Measurements from ENCODE around the gene SIL1.

SIL1 gene

GRCh38 chr5:138972836-138973235 is 225.3 kb downstream of the SIL1 start:
- DNase-seq, result no peak

- DNase-seq, result no peak
Measured at GRCh38 chr5:138972230-138972629, 225.9 kb downstream of the SIL1 start.

GRCh38 chr5:138969323-138970002 is 228.7 kb downstream of the SIL1 start:
- DNase-seq, result no peak

GRCh38 chr5:138968601-138969000 is 229.6 kb downstream of the SIL1 start:
- no peak for DNase-seq

- no peak for DNase-seq
Measured at GRCh38 chr5:138967791-138968448, 230.2 kb downstream of the SIL1 start.

- DNase-seq, result no peak
Measured at GRCh38 chr5:138966236-138966985, 231.8 kb downstream of the SIL1 start.

GRCh38 chr5:138965626-138966025 is 232.5 kb downstream of the SIL1 start:
- DNase-seq, result no peak

GRCh38 chr5:138964647-138965201 is 233.4 kb downstream of the SIL1 start:
- DNase-seq, result no peak

GRCh38 chr5:138963763-138964371 is 234.3 kb downstream of the SIL1 start:
- no peak for DNase-seq

GRCh38 chr5:138962614-138963370 is 235.4 kb downstream of the SIL1 start:
- DNase-seq, result no peak

- no peak for DNase-seq
Measured at GRCh38 chr5:138961729-138962128, 236.4 kb downstream of the SIL1 start.

- DNase-seq, result no peak
Measured at GRCh38 chr5:138961221-138961620, 236.9 kb downstream of the SIL1 start.

- DNase-seq, result no peak
Measured at GRCh38 chr5:138960145-138960692, 237.9 kb downstream of the SIL1 start.

- DNase-seq, result no peak
Measured at GRCh38 chr5:138956801-138957200, 241.4 kb downstream of the SIL1 start.

- no peak for DNase-seq
Measured at GRCh38 chr5:138955671-138956295, 242.4 kb downstream of the SIL1 start.

GRCh38 chr5:138955013-138955660 is 243.0 kb downstream of the SIL1 start:
- DNase-seq, result no peak

GRCh38 chr5:138954257-138955012 is 243.7 kb downstream of the SIL1 start:
- DNase-seq, result no peak

GRCh38 chr5:138953387-138954256 is 244.5 kb downstream of the SIL1 start:
- peak; percentile 13 to 29 for DNase-seq

- no peak for DNase-seq
Measured at GRCh38 chr5:138952962-138953361, 245.2 kb downstream of the SIL1 start.

Data from CD4-positive, alpha-beta T cell treated with Interleukin-1 beta for 1 hour (primary cell).